Vagina (tissue), 2 donors: ENCODE measurements around the gene OR2AE1.

Experiments used
- POLR2A ChIP-seq, 2 donors: fragments of 450-650 bp; IDR thresholded peaks; one replicate each; pipeline ENCODE4 v1.6.1; 2017; ENCODE audit warnings: antibody characterized with exemption in 2 of 2, mild to moderate bottlenecking in 2 of 2, moderate library complexity in 2 of 2
- POLR2AphosphoS5 ChIP-seq, 2 donors: sonication (generic); formaldehyde crosslinking; IDR thresholded peaks; one replicate each; pipeline ENCODE4 v1.9.0; 2017; ENCODE audit warnings: antibody characterized with exemption in 2 of 2, mild to moderate bottlenecking in 2 of 2, low read depth in 1 of 2; ENCODE audit not compliant: insufficient read depth in 1 of 2
- TF ChIP-seq, protein P1 (sequence below), 3 experiments: fragments of 450-650 bp in 2 of 3; fragments of 200-600 bp in 1 of 3; sonication (generic) in 1 of 3; IDR thresholded peaks; one replicate each; pipeline ENCODE4 v1.5.1; 2017 to 2019; ENCODE audit warnings: antibody characterized with exemption in 3 of 3, mild to moderate bottlenecking in 2 of 3, moderate library complexity in 2 of 3

DNA sequence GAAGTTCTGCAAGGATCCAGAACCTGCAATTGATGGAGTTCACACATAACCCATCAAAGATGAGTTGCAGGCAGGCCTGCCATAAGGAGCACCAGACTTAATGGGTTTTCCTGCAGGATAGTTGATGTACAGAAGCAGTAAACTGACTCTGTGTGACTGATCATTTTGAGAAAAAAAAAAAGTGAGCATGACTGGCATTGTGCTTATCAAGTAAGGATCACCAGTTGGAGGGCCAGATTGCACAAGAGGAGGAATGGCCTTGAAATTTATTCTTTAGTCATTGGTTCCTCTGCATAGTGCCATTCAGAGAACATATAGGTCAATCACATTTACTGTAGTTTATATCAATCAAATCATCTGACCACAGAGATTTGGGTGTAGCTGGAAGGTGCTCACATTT lies 45.2 kb downstream of the OR2AE1 start:
- TF ChIP-seq, protein P1, sequence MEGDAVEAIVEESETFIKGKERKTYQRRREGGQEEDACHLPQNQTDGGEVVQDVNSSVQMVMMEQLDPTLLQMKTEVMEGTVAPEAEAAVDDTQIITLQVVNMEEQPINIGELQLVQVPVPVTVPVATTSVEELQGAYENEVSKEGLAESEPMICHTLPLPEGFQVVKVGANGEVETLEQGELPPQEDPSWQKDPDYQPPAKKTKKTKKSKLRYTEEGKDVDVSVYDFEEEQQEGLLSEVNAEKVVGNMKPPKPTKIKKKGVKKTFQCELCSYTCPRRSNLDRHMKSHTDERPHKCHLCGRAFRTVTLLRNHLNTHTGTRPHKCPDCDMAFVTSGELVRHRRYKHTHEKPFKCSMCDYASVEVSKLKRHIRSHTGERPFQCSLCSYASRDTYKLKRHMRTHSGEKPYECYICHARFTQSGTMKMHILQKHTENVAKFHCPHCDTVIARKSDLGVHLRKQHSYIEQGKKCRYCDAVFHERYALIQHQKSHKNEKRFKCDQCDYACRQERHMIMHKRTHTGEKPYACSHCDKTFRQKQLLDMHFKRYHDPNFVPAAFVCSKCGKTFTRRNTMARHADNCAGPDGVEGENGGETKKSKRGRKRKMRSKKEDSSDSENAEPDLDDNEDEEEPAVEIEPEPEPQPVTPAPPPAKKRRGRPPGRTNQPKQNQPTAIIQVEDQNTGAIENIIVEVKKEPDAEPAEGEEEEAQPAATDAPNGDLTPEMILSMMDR (IDR thresholded peaks at IDR 0.05) = no peak
- TF ChIP-seq POLR2A (IDR thresholded peaks at IDR 0.05) = no peak
- TF ChIP-seq POLR2AphosphoS5 (IDR thresholded peaks at IDR 0.05; ENCODE audit: insufficient read depth in 1 of 2, low read depth in 1 of 2) = no peak
